ENCODE data around the gene ENTPD8.

GRCh38 chr9:137458194-137459151 is 17.3 kb upstream of the ENTPD8 start:
- TF ChIP-seq TAF1 (IDR thresholded peaks at IDR 0.05; ENCODE audit: borderline replicate concordance, low read depth, low read length): no peak
- TF ChIP-seq POLR2A (IDR thresholded peaks at IDR 0.05; ENCODE audit: low read depth, low read length): no peak

Measured in GM12892 (cell line).